Measurements from ENCODE around the gene EPHB4. TPM values are rescaled to one million over a fixed set of nuclear protein-coding genes. Genes with fewer than 3 reads are reported as not detected.
"Not testable (repeated sequence)": the region's sequence is repeated elsewhere in the genome, so short reads cannot be mapped to it uniquely, and the experiment has no call there.

Gene EPHB4
- total RNA-seq, 1 donor = 82.0 TPM

DNA sequence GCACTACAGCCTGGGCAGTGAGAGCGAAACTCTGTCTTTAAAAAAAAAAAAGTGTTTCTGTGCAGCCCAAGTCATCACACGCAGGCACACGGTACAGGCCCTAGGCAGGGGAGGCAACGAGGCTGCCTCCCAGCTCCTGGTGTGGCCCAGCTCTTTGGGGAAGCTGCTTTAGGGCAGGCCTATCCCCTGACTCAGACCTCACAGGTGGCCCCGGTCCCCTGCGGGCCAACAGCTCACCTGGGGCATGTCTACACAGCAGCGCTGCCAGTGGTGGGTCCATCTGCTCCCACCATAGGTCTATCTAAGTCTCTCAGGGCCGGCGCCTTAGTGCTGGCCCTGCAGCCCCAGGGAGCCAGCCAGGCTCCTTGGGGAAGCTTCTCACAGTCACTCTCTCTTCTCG is 62.5 kb downstream of the EPHB4 start:
- TF ChIP-seq, protein P1, sequence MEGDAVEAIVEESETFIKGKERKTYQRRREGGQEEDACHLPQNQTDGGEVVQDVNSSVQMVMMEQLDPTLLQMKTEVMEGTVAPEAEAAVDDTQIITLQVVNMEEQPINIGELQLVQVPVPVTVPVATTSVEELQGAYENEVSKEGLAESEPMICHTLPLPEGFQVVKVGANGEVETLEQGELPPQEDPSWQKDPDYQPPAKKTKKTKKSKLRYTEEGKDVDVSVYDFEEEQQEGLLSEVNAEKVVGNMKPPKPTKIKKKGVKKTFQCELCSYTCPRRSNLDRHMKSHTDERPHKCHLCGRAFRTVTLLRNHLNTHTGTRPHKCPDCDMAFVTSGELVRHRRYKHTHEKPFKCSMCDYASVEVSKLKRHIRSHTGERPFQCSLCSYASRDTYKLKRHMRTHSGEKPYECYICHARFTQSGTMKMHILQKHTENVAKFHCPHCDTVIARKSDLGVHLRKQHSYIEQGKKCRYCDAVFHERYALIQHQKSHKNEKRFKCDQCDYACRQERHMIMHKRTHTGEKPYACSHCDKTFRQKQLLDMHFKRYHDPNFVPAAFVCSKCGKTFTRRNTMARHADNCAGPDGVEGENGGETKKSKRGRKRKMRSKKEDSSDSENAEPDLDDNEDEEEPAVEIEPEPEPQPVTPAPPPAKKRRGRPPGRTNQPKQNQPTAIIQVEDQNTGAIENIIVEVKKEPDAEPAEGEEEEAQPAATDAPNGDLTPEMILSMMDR (IDR thresholded peaks at IDR 0.05; ENCODE audit: insufficient read depth, low read depth, low read length) = no peak

DNA sequence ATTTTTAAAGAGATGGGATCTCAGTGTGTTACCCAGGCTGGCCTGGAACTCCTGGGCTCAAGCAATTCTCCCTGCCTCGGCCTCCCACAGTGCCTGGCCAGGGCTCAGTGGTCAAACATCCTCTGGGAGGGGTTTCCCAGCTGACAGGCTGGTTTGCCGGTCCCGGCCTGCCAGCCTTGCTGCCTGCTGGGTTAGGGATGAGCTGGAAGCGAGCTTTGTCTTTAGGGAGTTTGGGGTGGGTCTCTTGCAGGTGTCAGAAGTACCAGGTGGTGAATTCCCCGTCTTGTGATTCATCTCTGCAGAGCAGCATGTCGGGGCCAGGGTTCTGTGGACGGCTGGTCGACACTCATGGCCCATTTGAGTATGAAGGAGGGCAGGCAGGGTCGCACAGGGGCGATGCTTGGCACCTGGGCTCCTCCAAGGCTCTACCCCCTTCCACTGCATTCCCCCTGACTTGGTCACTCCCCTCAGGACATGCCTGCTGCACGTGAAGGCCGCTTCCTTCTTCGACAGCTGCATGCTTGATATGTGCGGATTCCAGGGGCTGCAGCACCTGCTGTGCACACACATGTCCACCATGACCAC is 63.7 kb downstream of the EPHB4 start:
- DNase-seq (ENCODE audit: low read depth) = no peak
- TF ChIP-seq, protein P1 (IDR thresholded peaks at IDR 0.05; ENCODE audit: insufficient read depth, low read depth, low read length) = no peak
- H3K4me3 ChIP-seq (ENCODE audit: low read depth, low read length) = no peak overlapping the region

More for the DNA sequence above, 62.5 kb downstream of the EPHB4 start:
- H3K4me3 ChIP-seq (ENCODE audit: low read depth, low read length) = no peak overlapping the region
- no peak for DNase-seq (ENCODE audit: low read depth)

DNA sequence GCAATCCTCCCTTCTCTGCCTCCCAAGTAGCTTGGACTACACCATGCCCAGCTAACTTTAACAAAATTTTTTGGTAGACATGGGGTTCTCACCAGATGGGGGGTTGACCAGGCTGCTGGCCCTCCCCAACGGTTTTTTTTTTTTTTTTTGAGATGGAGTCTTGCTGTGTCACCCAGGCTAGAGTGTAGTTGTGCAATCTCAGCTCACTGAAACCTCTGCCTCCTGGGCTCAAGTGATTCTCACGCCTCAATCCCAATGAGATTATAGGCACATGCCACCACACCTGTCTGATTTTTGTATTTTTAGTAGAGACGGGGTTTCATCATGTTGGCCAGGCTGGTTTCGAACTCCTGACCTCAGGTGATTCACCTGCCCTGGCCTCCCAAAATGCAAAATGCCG is 64.5 kb downstream of the EPHB4 start:
- DNase-seq (ENCODE audit: low read depth); H3K4me3 ChIP-seq (ENCODE audit: low read depth, low read length): not testable (repeated sequence)

DNA sequence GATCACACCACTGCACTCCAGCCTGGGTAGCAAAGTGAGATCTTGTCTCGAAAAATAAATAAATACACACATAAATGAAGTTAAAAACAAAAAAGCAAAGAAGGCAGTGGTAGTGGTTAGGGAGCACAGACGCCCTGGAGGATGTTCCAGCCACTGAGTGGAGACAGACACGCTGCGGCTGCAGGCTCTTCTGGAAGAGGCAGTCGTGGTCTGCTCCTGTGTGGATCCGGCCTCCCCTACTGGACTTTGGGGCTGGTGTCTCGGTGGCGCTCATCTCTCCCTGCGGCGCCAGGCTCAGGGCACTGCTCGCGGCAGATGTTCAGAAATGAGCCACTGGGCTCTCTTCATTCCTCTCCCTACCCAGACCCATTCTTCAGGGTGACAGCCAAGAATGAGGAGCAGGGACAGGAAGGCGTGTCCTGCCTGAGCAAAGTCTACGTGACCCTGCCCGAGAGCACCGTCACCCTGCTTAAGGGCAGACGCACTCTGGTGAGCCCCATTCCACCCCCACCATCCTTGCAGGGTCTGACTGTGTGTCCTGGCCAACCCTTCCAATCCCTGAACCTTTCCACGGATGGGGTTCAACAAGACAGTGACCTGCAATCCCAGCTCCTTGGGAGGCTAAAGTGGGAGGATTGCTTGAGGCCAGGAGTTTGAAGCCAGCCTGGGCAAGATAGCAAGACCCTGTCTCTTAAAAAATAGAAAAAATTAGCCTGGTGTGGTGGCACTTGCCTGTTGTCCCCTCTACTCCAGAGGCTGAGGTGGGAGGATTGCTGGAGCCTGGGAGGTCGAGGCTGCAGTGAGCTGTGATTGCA is 67.8 kb downstream of the EPHB4 start:
- TF ChIP-seq, protein P1 (IDR thresholded peaks at IDR 0.05; ENCODE audit: insufficient read depth, low read depth, low read length) = no peak
- no peak overlapping the region for H3K4me3 ChIP-seq (ENCODE audit: low read depth, low read length)
- DNase-seq (ENCODE audit: low read depth) = no peak

DNA sequence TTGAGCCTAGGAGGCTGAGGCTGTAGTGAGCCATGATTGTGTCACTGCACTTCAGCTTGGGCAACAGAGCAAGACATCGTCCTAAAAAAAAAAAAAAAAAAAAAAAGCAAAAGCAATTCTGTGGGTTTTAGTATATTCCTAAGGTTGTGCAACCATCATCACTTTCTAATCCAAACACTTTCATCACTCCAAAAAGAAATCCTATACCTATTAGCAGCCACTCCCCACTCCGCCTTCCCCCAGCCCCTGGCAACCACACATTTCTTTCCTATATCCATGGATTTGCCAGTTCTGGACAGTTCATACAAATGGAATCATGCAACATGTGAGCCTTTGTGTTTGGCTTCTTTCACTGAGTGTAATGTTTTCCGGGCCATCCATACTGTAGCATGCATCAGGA is 73.6 kb downstream of the EPHB4 start:
- DNase-seq (ENCODE audit: low read depth) = peak; percentile 23
- H3K4me3 ChIP-seq (ENCODE audit: low read depth, low read length) = no peak overlapping the region
- TF ChIP-seq, protein P1 (IDR thresholded peaks at IDR 0.05; ENCODE audit: insufficient read depth, low read depth, low read length) = no peak

DNA sequence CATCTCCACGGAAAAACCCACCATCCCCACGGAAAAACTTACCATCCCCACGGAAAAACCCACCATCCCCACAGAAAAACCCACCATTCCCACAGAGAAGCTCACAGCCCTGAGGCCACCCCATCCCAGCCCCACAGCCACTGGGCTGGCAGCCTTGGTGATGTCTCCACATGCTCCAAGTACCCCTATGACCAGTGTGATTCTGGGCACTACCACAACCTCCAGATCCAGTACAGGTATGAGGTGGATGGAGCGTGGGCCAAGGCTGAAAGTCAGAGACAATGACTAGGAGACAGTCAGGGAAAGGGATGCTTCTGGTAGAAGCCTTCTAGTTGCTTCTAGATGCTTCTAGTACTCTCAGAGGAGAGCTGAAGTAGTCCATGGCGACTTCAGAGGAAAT is 74.3 kb downstream of the EPHB4 start:
- no peak for DNase-seq (ENCODE audit: low read depth)
- no peak overlapping the region for H3K4me3 ChIP-seq (ENCODE audit: low read depth, low read length)
- TF ChIP-seq, protein P1 (IDR thresholded peaks at IDR 0.05; ENCODE audit: insufficient read depth, low read depth, low read length) = no peak

Small RNA genes lying within 50 kb of the gene (small RNA-seq; reads per million reads assigned to genes)
- gene RN7SL750P = not detected

Other genes with a start within 250 kb of the EPHB4 start
- 22.5 and 31.9 TPM in 2 replicates for gene LRCH4, start 241.4 kb downstream of the EPHB4 start, total RNA-seq
- gene FBXO24, start 241.2 kb downstream of the EPHB4 start, total RNA-seq = 0.32 and 0.43 TPM in 2 replicates
- 124 and 211 TPM in 2 replicates for gene PCOLCE, start 225.2 kb downstream of the EPHB4 start, total RNA-seq
- gene MOSPD3, start 215.0 kb downstream of the EPHB4 start, total RNA-seq = 5.2 and 7.1 TPM in 2 replicates
- gene TFR2, start 186.0 kb downstream of the EPHB4 start, total RNA-seq = under 0.01 and 0.43 TPM in 2 replicates
- gene ACTL6B, start 171.1 kb downstream of the EPHB4 start, total RNA-seq = not detected in 2 replicates
- gene GNB2, start 153.8 kb downstream of the EPHB4 start, total RNA-seq = 88.1 and 97.9 TPM in 2 replicates
- 15.5 and 19.6 TPM in 2 replicates for gene GIGYF1, start 133.3 kb downstream of the EPHB4 start, total RNA-seq
- gene POP7, start 121.4 kb downstream of the EPHB4 start, total RNA-seq = 34.1 and 46.7 TPM in 2 replicates
- not detected in 2 replicates for gene EPO, start 107.1 kb downstream of the EPHB4 start, total RNA-seq
- gene ZAN, start 93.9 kb downstream of the EPHB4 start, total RNA-seq = not detected in 2 replicates
- gene SLC12A9, start 25.2 kb upstream of the EPHB4 start, total RNA-seq = 16.0 and 20.0 TPM in 2 replicates
- 86.0 and 106 TPM in 2 replicates for gene TRIP6, start 39.9 kb upstream of the EPHB4 start, total RNA-seq
- 50.1 and 50.6 TPM in 2 replicates for gene SRRT, start 47.6 kb upstream of the EPHB4 start, total RNA-seq
- 5.6 and 7.1 TPM in 2 replicates for gene UFSP1, start 62.2 kb upstream of the EPHB4 start, total RNA-seq
- not detected in 2 replicates for gene ACHE, start 68.4 kb upstream of the EPHB4 start, total RNA-seq
- not detected in 2 replicates for gene MUC3A, start 122.0 kb upstream of the EPHB4 start, total RNA-seq
- gene MUC12, start 142.0 kb upstream of the EPHB4 start, total RNA-seq = under 0.01 TPM in 1 of 2 replicates, not detected in the other
- gene MUC17, start 192.6 kb upstream of the EPHB4 start, total RNA-seq = not detected in 2 replicates